OCI-LY3 (cell line): ENCODE data around the gene RIOX2.

Source experiments
- EZH2phosphoT487 ChIP-seq: fragments of 200-600 bp; shearing (Covaris generic); IDR thresholded peaks from 2 replicates; pipeline ENCODE4 v1.6.1; 2018; ENCODE audit warnings: antibody characterized with exemption, mixed run types, low read depth
- TF ChIP-seq, protein P1 (sequence below): fragments of 200-600, 300-600 bp; sonication (generic); IDR thresholded peaks from 2 replicates; pipeline ENCODE4 v1.5.1; 2014; ENCODE audit warnings: antibody characterized with exemption, low read length, low read depth

DNA sequence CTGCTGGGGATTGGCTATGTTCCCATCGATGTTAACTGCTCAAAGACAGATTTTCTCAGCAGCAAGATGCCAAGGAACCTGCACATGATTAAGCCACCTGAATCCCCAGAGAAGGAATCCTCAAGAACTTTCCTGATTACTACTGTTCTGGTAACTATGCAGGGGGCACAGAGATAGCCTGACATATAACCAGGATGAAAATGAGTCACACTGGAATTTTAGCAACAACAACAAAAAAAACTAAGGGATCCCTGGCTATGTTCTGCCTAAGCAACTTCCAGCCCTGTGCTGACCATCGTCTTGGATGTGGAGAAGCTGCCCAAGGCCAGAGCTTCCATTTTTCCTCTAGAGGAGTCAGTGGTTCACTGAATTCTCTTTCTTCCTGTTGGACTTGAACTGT is 13.8 kb downstream of the RIOX2 start:
- TF ChIP-seq, protein P1, sequence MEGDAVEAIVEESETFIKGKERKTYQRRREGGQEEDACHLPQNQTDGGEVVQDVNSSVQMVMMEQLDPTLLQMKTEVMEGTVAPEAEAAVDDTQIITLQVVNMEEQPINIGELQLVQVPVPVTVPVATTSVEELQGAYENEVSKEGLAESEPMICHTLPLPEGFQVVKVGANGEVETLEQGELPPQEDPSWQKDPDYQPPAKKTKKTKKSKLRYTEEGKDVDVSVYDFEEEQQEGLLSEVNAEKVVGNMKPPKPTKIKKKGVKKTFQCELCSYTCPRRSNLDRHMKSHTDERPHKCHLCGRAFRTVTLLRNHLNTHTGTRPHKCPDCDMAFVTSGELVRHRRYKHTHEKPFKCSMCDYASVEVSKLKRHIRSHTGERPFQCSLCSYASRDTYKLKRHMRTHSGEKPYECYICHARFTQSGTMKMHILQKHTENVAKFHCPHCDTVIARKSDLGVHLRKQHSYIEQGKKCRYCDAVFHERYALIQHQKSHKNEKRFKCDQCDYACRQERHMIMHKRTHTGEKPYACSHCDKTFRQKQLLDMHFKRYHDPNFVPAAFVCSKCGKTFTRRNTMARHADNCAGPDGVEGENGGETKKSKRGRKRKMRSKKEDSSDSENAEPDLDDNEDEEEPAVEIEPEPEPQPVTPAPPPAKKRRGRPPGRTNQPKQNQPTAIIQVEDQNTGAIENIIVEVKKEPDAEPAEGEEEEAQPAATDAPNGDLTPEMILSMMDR: no peak
- no peak for TF ChIP-seq EZH2phosphoT487
